Keratinocyte (primary cell): ENCODE data around the gene HNRNPM. TPM values are rescaled to one million over a fixed set of nuclear protein-coding genes. Genes with fewer than 3 reads are reported as not detected.

ENCODE experiments used
- DNase-seq: peaks from one replicate; pipeline ENCODE4 v3.0.0-alpha.2; 2011; ENCODE audit warnings: low read depth, missing footprints, low spot score
- FAIRE-seq: peaks from 2 replicates; lab custom pipeline; 2011; peaks lifted over from hg19 to GRCh38; lab: Jason Lieb, UNC
- H2AFZ ChIP-seq: 2 replicates; pipeline ENCODE4 v1.6.0; 2012; ENCODE audit warnings: low read length, control low read depth, inconsistent platforms; ENCODE audit not compliant: control insufficient read depth
- H3K27ac ChIP-seq: 2 replicates; pipeline ENCODE4 v1.5.1; 2011; ENCODE audit warnings: low read length; ENCODE audit not compliant: control insufficient read depth, insufficient read depth
- H3K27me3 ChIP-seq: 3 replicates; pipeline ENCODE4 v1.6.0; 2011; ENCODE audit warnings: low read length; ENCODE audit not compliant: control insufficient read depth, insufficient read depth; ENCODE audit errors: extremely low read depth
- H3K36me3 ChIP-seq, 2 experiments: 2 replicates in 1 of 2; 3 replicates in 1 of 2; pipeline ENCODE4 v1.5.1; 2011; ENCODE audit warnings: low read length in 2 of 2, mild to moderate bottlenecking in 1 of 2; ENCODE audit not compliant: control insufficient read depth in 2 of 2, insufficient read depth in 2 of 2; ENCODE audit errors: extremely low read depth in 1 of 2
- H3K4me1 ChIP-seq: 3 replicates; pipeline ENCODE4 v1.5.1; 2011; ENCODE audit warnings: low read length; ENCODE audit not compliant: control insufficient read depth, insufficient read depth; ENCODE audit errors: extremely low read depth
- H3K4me2 ChIP-seq: 3 replicates; pipeline ENCODE4 v1.6.0; 2011; ENCODE audit warnings: low read depth, low read length; ENCODE audit not compliant: control insufficient read depth, insufficient read depth; ENCODE audit errors: extremely low read depth
- H3K4me3 ChIP-seq, 3 experiments: fragments of 200-600 bp in 1 of 3; sonication (generic) in 1 of 3; 2 replicates in 2 of 3; 3 replicates in 1 of 3; pipeline ENCODE4 v1.5.1; 2011 to 2016; ENCODE audit warnings: low read length in 3 of 3, mild to moderate bottlenecking in 3 of 3, control low read depth in 2 of 3, inconsistent platforms in 1 of 3, low read depth in 1 of 3, mixed read lengths in 1 of 3, mixed run types in 1 of 3, moderate library complexity in 1 of 3; ENCODE audit not compliant: control insufficient read depth in 2 of 3, insufficient read depth in 2 of 3; ENCODE audit errors: extremely low read depth in 1 of 3
- H3K79me2 ChIP-seq: 2 replicates; pipeline ENCODE4 v1.6.0; 2012; ENCODE audit warnings: low read length; ENCODE audit not compliant: control insufficient read depth, insufficient read depth
- H3K9ac ChIP-seq: 3 replicates; pipeline ENCODE4 v1.6.0; 2011; ENCODE audit warnings: low read length; ENCODE audit not compliant: control insufficient read depth, insufficient read depth; ENCODE audit errors: extremely low read depth
- H3K9me1 ChIP-seq: 3 replicates; pipeline ENCODE4 v1.6.0; 2011; ENCODE audit warnings: low read length; ENCODE audit not compliant: control insufficient read depth, insufficient read depth; ENCODE audit errors: extremely low read depth
- H3K9me3 ChIP-seq: 2 replicates; pipeline ENCODE4 v1.5.1; 2012; ENCODE audit warnings: low read depth, low read length; ENCODE audit not compliant: control insufficient read depth
- H4K20me1 ChIP-seq: 3 replicates; pipeline ENCODE4 v1.6.0; 2011; ENCODE audit warnings: low read length; ENCODE audit not compliant: control insufficient read depth, insufficient read depth; ENCODE audit errors: extremely low read depth
- EZH2 ChIP-seq: IDR thresholded peaks from one replicate; pipeline ENCODE4 v1.6.1; 2012; ENCODE audit warnings: inconsistent platforms, mild to moderate bottlenecking, low read length, moderate library complexity
- dilution Hi-C: fragments of 300-500 bp; cut with MboI; formaldehyde crosslinking; loops from one replicate; pipeline ENCODE4 v1.7.0; 2020; ENCODE audit warnings: low sequenced_read_pairs; ENCODE audit not compliant: extremely low pct_ligation_motif_present
- polyA plus RNA-seq, 5 experiments: library from polyadenylated mRNA; depleted of rRNA in 3 of 5; stranded (reverse) in 3 of 5; stranded (forward) in 1 of 5; unstranded in 1 of 5; fragments of >200 nt; gene quantifications; 1 replicate in 1 of 5; 2 replicates in 3 of 5; 3 replicates in 1 of 5; pipeline versions ENCODE4 v1.2.1 to v1.2.3, GENCODE V29; 2011 to 2012; ENCODE audit warnings: missing spikeins in 2 of 5, low read depth in 1 of 5, low replicate concordance in 1 of 5
- TF ChIP-seq, protein P1 (sequence below), 3 experiments: IDR thresholded peaks in 1 of 3; conservative IDR thresholded peaks in 1 of 3; optimal IDR thresholded peaks in 1 of 3; 2 replicates in 2 of 3; 3 replicates in 1 of 3; pipeline versions ENCODE3 to v1.5.1; 2011; ENCODE audit warnings: low read length in 3 of 3, mild to moderate bottlenecking in 3 of 3, moderate library complexity in 2 of 3, control low read depth in 1 of 3, inconsistent platforms in 1 of 3; ENCODE audit not compliant: insufficient read depth in 2 of 3; ENCODE audit errors: extremely low read depth in 1 of 3

HNRNPM gene
- polyA plus RNA-seq, 1 donor (not counting 4 experiments of a cell fraction or from before 2014, with no cell fraction given) = 126 TPM

DNA sequence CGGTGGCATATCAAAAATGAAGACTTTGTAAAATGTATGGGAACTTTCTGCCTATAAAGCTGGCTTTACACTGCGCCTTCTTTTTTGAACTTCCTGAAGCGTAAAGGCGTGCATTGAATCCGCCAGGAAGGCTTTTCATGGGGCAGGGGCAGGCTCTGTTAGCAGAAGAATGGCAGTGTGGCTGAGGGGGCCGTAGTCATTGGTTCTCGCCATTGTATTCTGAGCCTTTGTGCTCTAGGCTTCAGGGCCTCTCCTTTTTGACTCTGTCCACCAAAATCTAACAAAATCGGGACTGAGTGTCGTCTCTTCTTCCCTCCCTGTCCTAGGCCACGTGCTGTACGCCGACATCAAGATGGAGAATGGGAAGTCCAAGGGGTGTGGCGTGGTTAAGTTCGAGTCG lies 43.6 kb downstream of the HNRNPM start:
- Histone ChIP-seq H3K27ac (no peak overlapping the region), H3K79me2 (peaks cover 7% of the 10 kb centered on the region), H3K36me3 (peaks cover 31 to 44% of the 10 kb centered on the region in 2 experiments), H3K4me3 (no peak overlapping the region), H2AFZ (no peak overlapping the region), H3K4me2 (no peak overlapping the region), H3K4me1 (peaks cover 20% of the 10 kb centered on the region), H4K20me1 (peaks cover 2% of the 10 kb centered on the region), H3K9me3 (no peaks in the 10 kb centered on the region), H3K9ac (no peak overlapping the region), H3K9me1 (no peaks in the 10 kb centered on the region), H3K27me3 (no peaks in the 10 kb centered on the region)
- dilution Hi-C loops = no loop called here
- no peak for TF ChIP-seq EZH2
- TF ChIP-seq, protein P1, sequence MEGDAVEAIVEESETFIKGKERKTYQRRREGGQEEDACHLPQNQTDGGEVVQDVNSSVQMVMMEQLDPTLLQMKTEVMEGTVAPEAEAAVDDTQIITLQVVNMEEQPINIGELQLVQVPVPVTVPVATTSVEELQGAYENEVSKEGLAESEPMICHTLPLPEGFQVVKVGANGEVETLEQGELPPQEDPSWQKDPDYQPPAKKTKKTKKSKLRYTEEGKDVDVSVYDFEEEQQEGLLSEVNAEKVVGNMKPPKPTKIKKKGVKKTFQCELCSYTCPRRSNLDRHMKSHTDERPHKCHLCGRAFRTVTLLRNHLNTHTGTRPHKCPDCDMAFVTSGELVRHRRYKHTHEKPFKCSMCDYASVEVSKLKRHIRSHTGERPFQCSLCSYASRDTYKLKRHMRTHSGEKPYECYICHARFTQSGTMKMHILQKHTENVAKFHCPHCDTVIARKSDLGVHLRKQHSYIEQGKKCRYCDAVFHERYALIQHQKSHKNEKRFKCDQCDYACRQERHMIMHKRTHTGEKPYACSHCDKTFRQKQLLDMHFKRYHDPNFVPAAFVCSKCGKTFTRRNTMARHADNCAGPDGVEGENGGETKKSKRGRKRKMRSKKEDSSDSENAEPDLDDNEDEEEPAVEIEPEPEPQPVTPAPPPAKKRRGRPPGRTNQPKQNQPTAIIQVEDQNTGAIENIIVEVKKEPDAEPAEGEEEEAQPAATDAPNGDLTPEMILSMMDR (optimal IDR thresholded peaks at IDR 0.05 in 1 of 3, IDR thresholded peaks at IDR 0.05 in 1 of 3, conservative IDR thresholded peaks at IDR 0.05 in 1 of 3; ENCODE audit: extremely low read depth in 1 of 3, insufficient read depth in 2 of 3, low read length in 3 of 3) = no peak
- FAIRE-seq (no peak), DNase-seq (no peak)

GRCh38 chr19:8489561-8490394 lies 45.0 kb downstream of the HNRNPM start:
- no peak for TF ChIP-seq EZH2
- TF ChIP-seq, protein P1 (optimal IDR thresholded peaks at IDR 0.05 in 1 of 3, IDR thresholded peaks at IDR 0.05 in 1 of 3, conservative IDR thresholded peaks at IDR 0.05 in 1 of 3; ENCODE audit: extremely low read depth in 1 of 3, insufficient read depth in 2 of 3, low read length in 3 of 3) = no peak
- no peaks in the 10 kb centered on the region for H3K27me3 ChIP-seq
- dilution Hi-C loops = no loop called here
- H3K4me1 ChIP-seq = peaks cover 25% of the 10 kb centered on the region
- H3K4me2 ChIP-seq = peak overlapping the region; percentile 84
- FAIRE-seq (peak; percentile 93), DNase-seq (peak; percentile 76)
- peaks cover 3% of the 10 kb centered on the region for H3K79me2 ChIP-seq
- H3K27ac ChIP-seq = peak overlapping the region; percentile 67
- H3K9me1 ChIP-seq = no peaks in the 10 kb centered on the region
- H2AFZ ChIP-seq = no peak overlapping the region
- peaks cover 2% of the 10 kb centered on the region for H4K20me1 ChIP-seq
- H3K9me3 ChIP-seq = no peaks in the 10 kb centered on the region
- H3K9ac ChIP-seq = peak overlapping the region; percentile 58
- peak overlapping the region in 2 of 3 experiments; percentile 40 to 61 for H3K4me3 ChIP-seq
- peaks cover 31 to 34% of the 10 kb centered on the region in 2 experiments for H3K36me3 ChIP-seq
